Smooth muscle cell (in vitro differentiated cells): ENCODE data around the gene KIAA0513. TPM values are rescaled to one million over a fixed set of nuclear protein-coding genes. Genes with fewer than 3 reads are reported as not detected.

Source experiments
- DNase-seq: peaks from one replicate; lab custom pipeline; 2025; ENCODE audit not compliant: unreplicated experiment; lab: John Stamatoyannopoulos, UW
- H2AFZ ChIP-seq: fragments of 200-600 bp; sonication (generic); 2 replicates; pipeline ENCODE4 v1.6.0; 2016; ENCODE audit warnings: antibody characterized with exemption, low read depth, mild to moderate bottlenecking
- H3F3A ChIP-seq: fragments of 200-600 bp; sonication (generic); 2 replicates; pipeline ENCODE4 v1.6.0; 2017; ENCODE audit warnings: antibody characterized with exemption, low read depth
- H3K27ac ChIP-seq: fragments of 200-600 bp; sonication (generic); 2 replicates; pipeline ENCODE4 v1.5.1; 2016; ENCODE audit warnings: low read depth, mild to moderate bottlenecking
- H3K27me3 ChIP-seq: fragments of 200-600 bp; sonication (generic); 2 replicates; pipeline ENCODE4 v1.6.1; 2016; ENCODE audit warnings: low read depth, mild to moderate bottlenecking
- H3K36me3 ChIP-seq: fragments of 200-600 bp; sonication (generic); 2 replicates; pipeline ENCODE4 v1.5.1; 2016; ENCODE audit warnings: low read depth
- H3K4me1 ChIP-seq: fragments of 200-600 bp; sonication (generic); 2 replicates; pipeline ENCODE4 v1.5.1; 2016; ENCODE audit warnings: low read depth
- H3K4me2 ChIP-seq: fragments of 200-600 bp; sonication (generic); 2 replicates; pipeline ENCODE4 v1.6.0; 2016; ENCODE audit warnings: mild to moderate bottlenecking
- H3K4me3 ChIP-seq: fragments of 200-600 bp; sonication (generic); 2 replicates; pipeline ENCODE4 v1.5.1; 2016; ENCODE audit warnings: mild to moderate bottlenecking
- H3K79me2 ChIP-seq: fragments of 200-600 bp; sonication (generic); 2 replicates; pipeline ENCODE4 v1.6.0; 2016; ENCODE audit warnings: low read depth, mild to moderate bottlenecking
- H3K9ac ChIP-seq: fragments of 200-600 bp; sonication (generic); 2 replicates; pipeline ENCODE4 v1.6.0; 2016; ENCODE audit warnings: low read depth
- H3K9me3 ChIP-seq: fragments of 200-600 bp; sonication (generic); replicated peaks from 2 replicates; pipeline ENCODE4 v1.5.1; 2016; ENCODE audit warnings: low read depth
- H4K20me1 ChIP-seq: fragments of 200-600 bp; sonication (generic); 2 replicates; pipeline ENCODE4 v1.6.0; 2016; ENCODE audit warnings: low read depth
- CTCF ChIP-seq: fragments of 200-600 bp; sonication (generic); IDR thresholded peaks from 2 replicates; pipeline ENCODE4 v1.5.1; 2017; ENCODE audit warnings: borderline replicate concordance, mild to moderate bottlenecking, antibody characterized with exemption; ENCODE audit not compliant: insufficient read depth, poor library complexity, severe bottlenecking
- WGBS: methylation state at CpG from one replicate; pipeline ENCODE4 v1.1.7; 2016; ENCODE audit warnings: low lambda C conversion rate; 5-methylcytosine and 5-hydroxymethylcytosine counted together
- polyA plus RNA-seq: library from polyadenylated mRNA; unstranded; fragments of >200 nt; fragmentation: Nextera tagmentation; extraction: Ambion mirVana; gene quantifications from 2 replicates; pipeline ENCODE4 v1.2.1, GENCODE V29; 2016
- total RNA-seq: library from RNA; depleted of rRNA; stranded (reverse); fragments of >200 nt; gene quantifications from 2 replicates; pipeline ENCODE4 v1.2.3, GENCODE V29; 2014

Gene KIAA0513
- total and polyA plus RNA-seq, 2 experiments from 2014 or later = 3.2 to 3.3 TPM

GRCh38 chr16:84985079-84986065, 42.2 kb upstream of the KIAA0513 start:
- DNase-seq = no peak
- H3K4me2 ChIP-seq = no peak overlapping the region
- H2AFZ ChIP-seq = no peak overlapping the region
- WGBS = 76% methylated on average over 15 of the region's 15 CpGs
- peaks cover 71% of the 10 kb centered on the region for H4K20me1 ChIP-seq
- H3K27me3 ChIP-seq = no peaks in the 10 kb centered on the region
- H3K9ac ChIP-seq = no peak overlapping the region
- no peaks in the 10 kb centered on the region for H3K9me3 ChIP-seq
- TF ChIP-seq CTCF = no peak
- H3K79me2 ChIP-seq = peaks cover 35% of the 10 kb centered on the region
- H3K27ac ChIP-seq = peak overlapping the region; percentile 27
- H3K4me3 ChIP-seq = no peak overlapping the region
- no peaks in the 10 kb centered on the region for H3K4me1 ChIP-seq
- H3K36me3 ChIP-seq = peaks cover 4% of the 10 kb centered on the region
- no peaks in the 10 kb centered on the region for H3F3A ChIP-seq

GRCh38 chr16:84986102-84986501, 41.5 kb upstream of the KIAA0513 start:
- Histone ChIP-seq H3F3A (no peaks in the 10 kb centered on the region), H4K20me1 (peaks cover 78% of the 10 kb centered on the region), H3K79me2 (peaks cover 38% of the 10 kb centered on the region), H3K27me3 (no peaks in the 10 kb centered on the region), H3K36me3 (peaks cover 4% of the 10 kb centered on the region), H3K4me3 (no peak overlapping the region), H3K9ac (no peak overlapping the region), H3K4me1 (no peaks in the 10 kb centered on the region), H3K4me2 (no peak overlapping the region), H2AFZ (no peak overlapping the region), H3K27ac (peak overlapping the region; percentile 27), H3K9me3 (no peaks in the 10 kb centered on the region)
- no peak for TF ChIP-seq CTCF
- DNase-seq = no peak
- 97% methylated on average over 22 of the region's 22 CpGs for WGBS

GRCh38 chr16:84986879-84987278, 40.7 kb upstream of the KIAA0513 start:
- no peaks in the 10 kb centered on the region for H3F3A ChIP-seq
- H3K4me3 ChIP-seq = no peak overlapping the region
- H3K27ac ChIP-seq = no peak overlapping the region
- H2AFZ ChIP-seq = no peak overlapping the region
- DNase-seq = no peak
- whole genome bisulfite sequencing = 100% methylated on average over 1 of the region's 1 CpG
- peaks cover 46% of the 10 kb centered on the region for H3K79me2 ChIP-seq
- no peaks in the 10 kb centered on the region for H3K9me3 ChIP-seq
- no peak overlapping the region for H3K4me2 ChIP-seq
- H3K36me3 ChIP-seq = peaks cover 4% of the 10 kb centered on the region
- TF ChIP-seq CTCF = no peak
- no peak overlapping the region for H3K9ac ChIP-seq
- H4K20me1 ChIP-seq = peaks cover 79% of the 10 kb centered on the region
- no peaks in the 10 kb centered on the region for H3K27me3 ChIP-seq
- no peaks in the 10 kb centered on the region for H3K4me1 ChIP-seq
